ENCODE results near the gene RBM7.

RBM7 gene

DNA sequence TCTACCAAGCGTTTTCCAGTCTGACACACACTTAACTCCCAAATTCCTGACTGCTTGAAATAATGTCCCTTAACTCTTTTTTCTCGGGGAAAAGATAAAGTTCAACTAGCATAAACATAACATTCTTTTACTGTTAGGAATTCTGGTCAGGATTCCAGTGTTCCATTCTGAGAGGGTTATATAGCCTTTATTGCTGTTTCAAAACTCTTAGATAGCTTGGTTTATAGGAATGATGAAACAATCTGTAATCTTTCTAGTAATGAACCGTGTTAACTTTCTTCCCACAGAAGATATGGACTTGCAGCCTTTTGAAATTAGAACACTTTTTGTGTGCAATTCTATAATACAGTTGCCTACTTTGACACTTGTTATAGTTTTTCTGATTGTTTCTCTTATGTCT is 47.4 kb downstream of the RBM7 start:
- no peak for DNase-seq (ENCODE audit: low read depth in 2 of 2, low spot score in 1 of 2)

DNA sequence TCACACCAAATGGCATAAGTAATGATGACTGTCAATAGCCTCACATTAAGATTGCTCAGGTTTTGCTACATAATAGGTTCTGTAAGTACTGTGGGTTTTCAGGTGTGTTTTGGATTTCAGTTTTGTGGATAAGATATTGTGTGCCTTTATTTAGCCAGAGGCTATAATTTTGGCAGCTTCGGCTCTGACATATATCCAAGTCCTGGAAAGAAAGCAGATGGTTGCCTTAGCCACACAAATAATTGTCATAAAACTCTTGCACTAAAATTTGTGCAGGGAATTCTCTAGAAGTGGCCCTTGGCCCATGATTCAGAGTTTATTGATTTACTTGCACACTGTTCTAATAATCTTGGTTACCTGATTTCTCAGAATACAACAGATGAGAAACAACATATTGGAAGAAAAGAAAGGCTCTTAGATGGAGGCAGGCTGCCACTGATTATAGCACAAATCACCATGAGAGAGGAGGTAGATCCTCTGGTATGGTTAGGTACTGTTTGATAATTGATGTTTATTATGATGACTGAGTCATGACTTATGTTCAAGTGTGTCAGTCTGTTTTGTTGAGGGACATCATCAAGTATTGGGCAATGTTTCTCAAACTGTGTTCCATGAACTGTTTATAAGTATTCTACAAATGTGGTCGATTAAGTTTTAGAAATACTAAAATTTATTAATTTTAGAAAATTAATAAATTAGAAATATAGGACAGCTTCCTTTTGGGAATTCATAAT is 48.5 kb downstream of the RBM7 start:
- DNase-seq (ENCODE audit: low read depth in 2 of 2, low spot score in 1 of 2), result no peak

DNA sequence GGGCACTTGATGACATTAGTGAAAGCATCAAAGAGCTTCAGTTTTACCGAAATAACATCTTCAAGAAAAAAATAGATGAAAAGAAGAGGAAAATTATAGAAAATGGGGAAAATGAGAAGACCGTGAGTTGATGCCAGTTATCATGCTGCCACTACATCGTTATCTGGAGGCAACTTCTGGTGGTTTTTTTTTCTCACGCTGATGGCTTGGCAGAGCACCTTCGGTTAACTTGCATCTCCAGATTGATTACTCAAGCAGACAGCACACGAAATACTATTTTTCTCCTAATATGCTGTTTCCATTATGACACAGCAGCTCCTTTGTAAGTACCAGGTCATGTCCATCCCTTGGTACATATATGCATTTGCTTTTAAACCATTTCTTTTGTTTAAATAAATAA is 49.4 kb downstream of the RBM7 start:
- DNase-seq (ENCODE audit: low read depth in 2 of 2, low spot score in 1 of 2), result no peak

DNA sequence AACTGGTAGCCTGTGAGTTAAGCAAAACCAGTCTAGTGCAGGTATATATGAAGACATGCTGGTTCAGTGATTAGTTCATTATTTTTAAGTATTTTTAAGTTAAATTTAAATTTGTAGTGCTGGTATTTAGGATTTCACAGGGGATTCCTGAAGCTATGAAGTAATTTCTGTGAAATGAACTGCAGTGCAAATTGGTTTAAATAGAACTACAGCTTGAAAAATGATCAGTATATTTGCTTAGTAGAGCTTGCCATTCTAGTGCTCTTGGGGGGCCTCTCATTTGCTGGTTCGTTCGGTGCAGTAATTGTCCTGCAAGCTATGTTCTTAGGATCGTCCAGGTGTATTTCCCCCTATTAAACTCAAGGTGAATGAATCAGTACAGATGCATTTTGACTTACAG is 51.9 kb downstream of the RBM7 start:
- DNase-seq (ENCODE audit: low read depth in 2 of 2, low spot score in 1 of 2), result no peak
